Stomach (tissue), 9 donors: ENCODE data around the gene ADCY10. TPM values are rescaled to one million over a fixed set of nuclear protein-coding genes. Genes with fewer than 3 reads are reported as not detected.

Experiments
- DNase-seq, 2 donors: peaks; one replicate each; pipeline versions ENCODE4 v3.0.0 to v3.0.0-alpha.2; 2013 to 2019
- H3K27ac ChIP-seq, 5 donors: fragments of 200-600 bp in 4 of 5; sonication (generic) in 4 of 5; one replicate each; pipeline ENCODE4 v1.5.1; 2013 to 2019; ENCODE audit warnings: mild to moderate bottlenecking in 1 of 5, moderate library complexity in 1 of 5
- H3K27me3 ChIP-seq, 3 donors: fragments of 200-600 bp; sonication (generic); one replicate each; pipeline ENCODE4 v1.5.1; 2017 to 2019; ENCODE audit warnings: mixed run types in 1 of 3
- H3K36me3 ChIP-seq, 4 donors: fragments of 200-600 bp; sonication (generic); 1 replicate in 3 of 4; 2 replicates in 1 of 4; pipeline ENCODE4 v1.5.1; 2016 to 2019
- H3K4me1 ChIP-seq, 4 donors: fragments of 200-600 bp; sonication (generic); one replicate each; pipeline ENCODE4 v1.5.1; 2016 to 2019
- H3K4me3 ChIP-seq, 4 donors: fragments of 200-600 bp; sonication (generic) in 3 of 4; one replicate each; pipeline ENCODE4 v1.5.1; 2016 to 2019; ENCODE audit warnings: mild to moderate bottlenecking in 1 of 4
- H3K9me3 ChIP-seq, 4 donors: fragments of 200-600 bp; sonication (generic); one replicate each; pipeline ENCODE4 v1.5.1; 2016 to 2019
- EP300 ChIP-seq: sonication (generic); formaldehyde crosslinking; IDR thresholded peaks from one replicate; pipeline ENCODE4 v1.6.1; 2017; ENCODE audit warnings: antibody characterized with exemption
- POLR2A ChIP-seq, 4 donors: fragments of 450-650 bp; IDR thresholded peaks; one replicate each; pipeline ENCODE4 v1.6.1; 2016; ENCODE audit warnings: antibody characterized with exemption in 4 of 4, control low read depth in 2 of 4, mild to moderate bottlenecking in 1 of 4, moderate library complexity in 1 of 4
- POLR2AphosphoS5 ChIP-seq, 3 donors: sonication (generic); formaldehyde crosslinking; IDR thresholded peaks; one replicate each; pipeline ENCODE4 v1.6.1; 2016; ENCODE audit warnings: antibody characterized with exemption in 3 of 3
- WGBS, 5 donors: extraction: QIAGEN DNeasy Blood & Tissue Kit in 3 of 5; methylation state at CpG; one replicate each; pipeline versions ENCODE4 v1.1.5 to v1.1.7; 2013 to 2018; 5-methylcytosine and 5-hydroxymethylcytosine counted together
- intact Hi-C: fragments of 100-400 bp; cut with DNase I; formaldehyde crosslinking; loops from one replicate; pipeline ENCODE4 v1.15.1; 2023; ENCODE audit warnings: low total_unique reads
- polyA plus RNA-seq, 3 donors: library from polyadenylated mRNA; stranded (reverse); fragments of 200-250 nt; gene quantifications; one replicate each; pipeline ENCODE4 v1.2.3, GENCODE V29; 2013
- total RNA-seq, 5 donors: library from RNA; depleted of rRNA; stranded (reverse); fragments of >200 nt; gene quantifications; one replicate each; pipeline versions ENCODE4 v1.1.0 to v1.2.3, GENCODE V29; 2014 to 2016
- TF ChIP-seq, protein P1 (sequence below), 7 experiments: fragments of 450-650 bp in 4 of 7; fragments of 200-600 bp in 3 of 7; sonication (generic) in 3 of 7; IDR thresholded peaks; one replicate each; pipeline ENCODE4 v1.5.1; 2016 to 2019; ENCODE audit warnings: antibody characterized with exemption in 7 of 7, control low read depth in 2 of 7, mild to moderate bottlenecking in 1 of 7
- donor health status: healthy with polysubstance abuse.
- donor health status: Bipolar disorder and iron deficiency.
- donor health status: healthy.

ADCY10 gene
- total and polyA plus RNA-seq, 8 donors = 0.60 TPM; not detected in 7

DNA sequence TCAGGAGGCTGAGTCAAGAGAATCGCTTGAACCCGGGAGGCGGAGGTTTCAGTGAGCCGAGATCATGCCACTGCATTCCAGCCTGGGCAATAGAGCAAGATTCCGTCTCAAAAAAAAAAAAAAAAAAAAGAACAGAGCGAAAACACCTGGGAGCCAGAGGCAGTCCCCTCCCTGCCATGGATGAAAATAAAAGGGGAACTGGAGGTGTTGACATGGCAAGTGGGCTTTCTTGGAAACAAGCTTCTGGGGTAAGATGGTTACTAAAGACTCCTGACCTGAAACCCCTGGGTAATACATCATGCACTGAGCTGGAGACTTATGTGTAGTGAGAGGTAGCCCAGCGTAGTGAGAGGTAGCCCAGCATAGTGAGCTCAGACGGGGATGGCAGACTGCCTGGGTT is 31.6 kb downstream of the ADCY10 start:
- Histone ChIP-seq H3K27me3 (no peaks in the 10 kb centered on the region), H3K4me1 (no peaks in the 10 kb centered on the region), H3K36me3 (no peaks in the 10 kb centered on the region), H3K9me3 (no peaks in the 10 kb centered on the region), H3K4me3 (no peak overlapping the region), H3K27ac (no peak overlapping the region)
- DNase-seq = no peak
- no peak for TF ChIP-seq POLR2A (IDR thresholded peaks at IDR 0.05)
- TF ChIP-seq, protein P1, sequence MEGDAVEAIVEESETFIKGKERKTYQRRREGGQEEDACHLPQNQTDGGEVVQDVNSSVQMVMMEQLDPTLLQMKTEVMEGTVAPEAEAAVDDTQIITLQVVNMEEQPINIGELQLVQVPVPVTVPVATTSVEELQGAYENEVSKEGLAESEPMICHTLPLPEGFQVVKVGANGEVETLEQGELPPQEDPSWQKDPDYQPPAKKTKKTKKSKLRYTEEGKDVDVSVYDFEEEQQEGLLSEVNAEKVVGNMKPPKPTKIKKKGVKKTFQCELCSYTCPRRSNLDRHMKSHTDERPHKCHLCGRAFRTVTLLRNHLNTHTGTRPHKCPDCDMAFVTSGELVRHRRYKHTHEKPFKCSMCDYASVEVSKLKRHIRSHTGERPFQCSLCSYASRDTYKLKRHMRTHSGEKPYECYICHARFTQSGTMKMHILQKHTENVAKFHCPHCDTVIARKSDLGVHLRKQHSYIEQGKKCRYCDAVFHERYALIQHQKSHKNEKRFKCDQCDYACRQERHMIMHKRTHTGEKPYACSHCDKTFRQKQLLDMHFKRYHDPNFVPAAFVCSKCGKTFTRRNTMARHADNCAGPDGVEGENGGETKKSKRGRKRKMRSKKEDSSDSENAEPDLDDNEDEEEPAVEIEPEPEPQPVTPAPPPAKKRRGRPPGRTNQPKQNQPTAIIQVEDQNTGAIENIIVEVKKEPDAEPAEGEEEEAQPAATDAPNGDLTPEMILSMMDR (IDR thresholded peaks at IDR 0.05) = no peak
- TF ChIP-seq POLR2AphosphoS5 (IDR thresholded peaks at IDR 0.05) = no peak
- no peak for TF ChIP-seq EP300
- WGBS, 5 donors = 87 to 97% (median 94%) methylated on average over 8 of the region's 8 CpGs
- intact Hi-C loops = no loop called here

DNA sequence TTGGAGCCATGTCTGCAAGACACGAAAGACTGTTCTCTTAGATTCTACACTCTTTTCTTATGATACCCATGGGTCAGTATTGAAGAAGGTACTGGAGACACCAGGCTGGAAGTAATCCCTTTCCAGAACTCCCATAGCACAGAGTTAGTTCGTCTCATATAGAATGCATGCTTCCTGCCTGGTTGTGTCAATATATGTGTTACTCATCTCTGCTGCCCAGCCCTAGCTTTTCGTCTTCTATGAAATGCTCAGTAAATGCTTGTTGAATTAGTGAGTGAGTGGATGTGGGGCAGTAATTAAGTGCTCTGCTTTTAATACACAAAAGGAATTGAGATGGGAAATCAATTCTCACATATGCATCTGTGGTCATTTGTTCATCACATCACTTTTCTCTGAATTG is 32.1 kb downstream of the ADCY10 start:
- no peak overlapping the region for H3K27ac ChIP-seq
- no peaks in the 10 kb centered on the region for H3K9me3 ChIP-seq
- H3K36me3 ChIP-seq = no peaks in the 10 kb centered on the region
- H3K4me3 ChIP-seq = no peak overlapping the region
- no peak for TF ChIP-seq POLR2A (IDR thresholded peaks at IDR 0.05)
- no peak for TF ChIP-seq EP300
- TF ChIP-seq POLR2AphosphoS5 (IDR thresholded peaks at IDR 0.05) = no peak
- TF ChIP-seq, protein P1 (IDR thresholded peaks at IDR 0.05) = no peak
- intact Hi-C loops = no loop called here
- H3K4me1 ChIP-seq = no peaks in the 10 kb centered on the region
- no peak for DNase-seq
- no peaks in the 10 kb centered on the region for H3K27me3 ChIP-seq
- WGBS, 5 donors = 78 to 92% (median 79%) methylated on average over 3 of the region's 3 CpGs

DNA sequence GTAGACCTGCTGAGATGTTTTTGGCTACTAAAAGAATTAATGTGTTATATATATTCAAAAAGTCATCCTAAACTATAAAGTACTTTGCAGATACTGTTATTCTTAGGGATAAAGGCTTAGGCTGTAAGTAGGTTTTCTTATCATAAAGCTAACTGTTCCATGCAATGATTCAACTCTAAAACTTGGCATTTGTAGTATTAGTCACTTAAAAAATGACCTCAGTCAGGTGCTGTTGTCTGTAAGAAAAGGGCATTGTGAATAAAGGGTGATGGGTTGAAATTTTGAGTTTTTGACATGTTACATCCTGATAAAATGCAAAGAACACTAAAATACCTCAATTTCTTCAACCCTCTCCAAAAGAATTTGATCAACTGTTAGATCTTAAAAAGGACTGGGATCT is 32.9 kb downstream of the ADCY10 start:
- H3K27me3 ChIP-seq = no peaks in the 10 kb centered on the region
- no peak for DNase-seq
- TF ChIP-seq POLR2AphosphoS5 (IDR thresholded peaks at IDR 0.05) (no peak), POLR2A (IDR thresholded peaks at IDR 0.05) (no peak), EP300 (no peak)
- TF ChIP-seq, protein P1 (IDR thresholded peaks at IDR 0.05) = no peak
- no peak overlapping the region for H3K27ac ChIP-seq
- no peaks in the 10 kb centered on the region for H3K36me3 ChIP-seq
- intact Hi-C loops = no loop called here
- no peaks in the 10 kb centered on the region for H3K9me3 ChIP-seq
- no peak overlapping the region for H3K4me3 ChIP-seq
- no peaks in the 10 kb centered on the region for H3K4me1 ChIP-seq

DNA sequence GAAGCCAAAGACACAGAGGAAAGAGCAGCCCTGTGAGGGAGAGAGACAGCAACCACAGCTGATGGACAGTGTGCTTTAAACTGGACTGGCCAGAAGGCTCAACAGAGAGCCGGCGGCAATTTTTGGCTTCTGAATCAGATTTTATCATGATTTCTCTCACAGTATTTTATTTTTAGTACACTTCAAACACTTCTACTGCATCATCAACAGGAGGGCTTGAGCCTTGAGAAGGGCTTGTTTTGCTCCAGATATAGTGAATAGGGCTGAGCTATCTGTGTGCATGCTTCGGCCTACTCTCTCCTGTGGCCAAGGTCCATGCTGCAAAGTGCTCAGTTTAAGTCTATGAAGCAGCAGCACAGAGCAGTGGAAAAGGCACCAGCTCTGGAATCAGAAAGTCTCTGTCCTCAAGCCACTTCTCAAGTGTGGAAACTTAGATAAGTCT is 33.3 kb downstream of the ADCY10 start:
- Histone ChIP-seq H3K4me1 (no peaks in the 10 kb centered on the region), H3K27me3 (no peaks in the 10 kb centered on the region), H3K4me3 (no peak overlapping the region), H3K27ac (no peak overlapping the region), H3K9me3 (no peaks in the 10 kb centered on the region), H3K36me3 (no peaks in the 10 kb centered on the region)
- no peak for DNase-seq
- 78 to 87% (median 83%) methylated on average over 3 of the region's 3 CpGs for WGBS, 5 donors
- TF ChIP-seq EP300 = no peak
- no peak for TF ChIP-seq POLR2AphosphoS5 (IDR thresholded peaks at IDR 0.05)
- no peak for TF ChIP-seq POLR2A (IDR thresholded peaks at IDR 0.05)
- TF ChIP-seq, protein P1 (IDR thresholded peaks at IDR 0.05) = no peak
- intact Hi-C loops = no loop called here
